Inferior parietal cortex (tissue), 1 donor: ENCODE measurements around the gene SOX10.

Source experiments
- DNase-seq: peaks from one replicate; pipeline ENCODE4 v3.0.0-alpha.2; 2016; ENCODE audit errors: extremely low spot score

SOX10 gene

DNA sequence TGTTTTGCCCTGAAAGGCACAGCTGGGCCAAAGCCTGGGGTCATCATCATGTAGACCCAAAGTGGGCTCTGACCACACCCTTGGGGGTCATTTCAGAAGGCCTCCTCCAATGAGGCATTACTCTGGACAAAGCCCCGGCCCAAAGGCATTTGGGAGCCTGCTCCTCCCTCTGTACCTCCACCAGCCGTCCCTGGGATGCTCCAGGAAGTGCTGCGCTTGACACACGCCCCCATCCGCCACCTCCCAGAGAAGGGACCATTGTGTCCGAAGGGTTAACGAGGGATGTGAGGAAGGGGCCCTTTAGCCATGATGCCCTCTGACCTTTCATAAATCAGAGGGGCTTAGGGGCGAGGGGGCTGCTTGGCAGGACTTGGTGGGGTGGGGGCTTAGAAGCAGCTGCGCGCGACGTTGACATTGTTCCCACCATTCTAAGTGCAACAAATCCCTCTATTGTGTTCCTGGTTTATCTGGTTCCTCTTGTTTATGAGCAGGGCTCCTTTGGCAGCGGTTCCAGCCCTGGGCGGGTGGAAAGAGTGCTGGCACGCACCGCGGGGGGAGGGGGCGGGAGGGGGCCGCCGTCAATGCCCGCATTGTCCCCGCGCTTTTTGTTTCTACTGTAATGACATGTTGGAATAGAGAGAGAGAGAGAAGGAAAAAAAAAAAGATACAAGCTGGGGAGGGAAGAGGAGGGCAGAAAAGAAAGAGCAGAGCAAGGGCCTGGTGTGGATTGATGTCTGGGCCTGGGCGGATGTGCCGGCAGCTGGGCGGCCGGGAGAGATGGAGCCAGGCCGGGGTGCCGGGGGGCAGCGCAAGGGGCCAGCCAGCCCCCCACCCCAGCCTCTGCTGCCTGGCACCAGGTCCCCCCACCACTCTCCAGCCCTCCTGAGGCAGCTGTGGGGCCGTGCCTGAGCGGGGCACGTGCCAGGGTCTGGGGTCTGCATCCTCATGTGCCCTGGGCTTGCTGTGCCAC lies 32.1 kb upstream of the SOX10 start:
- DNase-seq, result peak; percentile 88

DNA sequence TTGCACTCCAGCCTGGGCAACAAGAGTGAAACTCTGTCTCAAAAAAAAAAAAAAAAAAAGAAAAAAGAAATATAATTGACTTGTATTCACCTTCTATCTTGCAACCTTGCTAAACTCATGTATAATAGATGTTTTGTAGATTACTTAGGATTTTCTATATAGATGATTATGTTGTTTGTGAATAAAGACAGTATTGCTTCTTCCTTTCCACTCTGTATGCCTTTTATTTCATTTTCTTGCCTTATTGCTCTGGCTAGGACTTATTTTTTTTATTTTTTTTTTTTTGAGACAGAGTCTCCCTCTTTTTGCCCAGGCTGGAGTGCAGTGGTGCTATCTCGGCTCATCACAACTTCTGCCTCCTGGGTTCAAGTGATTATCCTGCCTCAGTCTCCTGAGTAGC lies 29.7 kb upstream of the SOX10 start:
- DNase-seq, result no peak

DNA sequence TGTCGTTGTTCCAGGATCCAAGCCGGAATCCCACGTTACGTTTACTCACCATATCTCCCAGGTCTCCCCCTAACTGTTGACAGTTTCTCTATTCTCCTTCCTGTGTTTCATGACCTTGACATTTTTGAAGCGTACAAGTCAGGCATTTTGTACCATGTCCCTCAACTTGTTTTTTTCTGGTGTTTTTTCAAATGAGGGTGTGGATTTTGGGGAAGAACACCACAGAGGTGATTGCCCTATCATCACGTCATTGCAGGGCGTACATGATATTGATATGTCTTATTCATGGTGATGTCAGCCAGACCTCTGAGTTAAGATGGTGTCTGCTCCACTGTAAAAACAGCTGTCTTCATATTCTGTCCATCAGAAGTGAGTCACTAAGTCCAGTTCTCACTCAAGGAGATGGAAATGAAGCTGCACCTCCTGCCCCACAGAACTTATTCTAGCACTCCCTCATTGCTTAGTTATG lies 28.3 kb upstream of the SOX10 start:
- DNase-seq, result no peak

DNA sequence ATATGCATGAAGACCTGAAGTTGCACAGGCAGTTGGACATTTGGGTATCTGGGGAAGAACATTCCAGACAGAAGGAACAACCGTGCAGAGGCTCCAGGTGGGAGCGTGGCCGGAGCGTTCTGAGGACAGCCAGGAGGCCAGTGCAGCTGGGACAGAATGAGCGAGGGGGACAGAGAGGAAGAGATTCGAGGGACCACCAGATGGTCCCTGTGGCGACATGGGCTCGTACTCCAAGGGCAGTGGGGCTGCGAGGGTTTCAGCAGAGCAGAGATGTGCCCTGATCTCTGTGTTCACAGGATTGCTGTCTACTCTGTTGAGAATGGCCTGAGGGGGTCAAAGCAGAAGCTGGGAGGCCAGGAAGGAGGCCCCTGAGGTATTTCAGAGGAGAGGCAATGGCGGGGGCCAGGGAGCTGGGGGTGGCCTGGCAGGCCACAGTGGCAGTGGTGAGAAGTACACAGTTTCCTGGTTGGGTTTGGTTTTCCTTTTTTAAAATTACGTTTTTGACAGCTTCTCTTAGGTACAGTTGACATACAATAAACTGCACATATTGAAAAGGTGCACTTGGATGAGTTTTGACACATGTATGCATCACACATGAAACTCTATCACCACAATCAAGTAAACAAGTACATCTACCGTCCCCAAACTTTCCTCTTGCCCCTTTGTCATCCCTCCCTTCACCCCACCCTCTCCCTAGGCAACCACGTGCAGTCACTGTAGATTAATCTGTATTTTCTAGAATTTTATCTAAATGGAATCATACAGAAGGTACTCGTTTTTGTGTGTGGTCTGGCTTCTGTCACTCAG lies 24.8 kb upstream of the SOX10 start:
- DNase-seq, result no peak

DNA sequence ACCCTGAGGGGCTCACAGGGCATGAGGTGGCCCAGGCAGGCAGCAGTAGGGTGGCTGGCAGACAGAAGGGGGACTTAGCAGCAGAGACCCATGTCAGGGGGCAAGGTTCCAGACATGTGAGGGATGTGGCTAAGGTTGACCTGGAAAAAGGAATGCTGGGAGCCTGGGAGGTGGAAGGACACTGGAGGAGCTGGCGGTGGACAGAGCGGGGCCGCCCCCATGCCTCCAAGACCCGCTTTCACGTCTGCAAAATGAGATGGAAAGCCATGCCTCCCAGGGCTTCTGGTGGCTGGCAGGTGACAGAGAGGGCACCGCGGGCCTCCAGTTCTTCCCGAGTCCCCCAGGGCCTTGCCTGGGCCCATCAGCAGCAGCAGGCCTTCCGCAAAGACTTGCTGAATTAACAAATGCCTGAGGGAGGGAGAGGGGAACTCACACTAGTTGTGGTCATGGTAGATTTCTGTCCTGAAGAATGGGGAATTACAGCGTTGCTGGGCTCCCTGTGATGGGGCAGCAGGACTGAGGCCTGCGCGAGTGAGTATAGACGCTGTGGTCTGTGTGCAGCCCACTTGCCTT lies 23.1 kb upstream of the SOX10 start:
- DNase-seq, result no peak

DNA sequence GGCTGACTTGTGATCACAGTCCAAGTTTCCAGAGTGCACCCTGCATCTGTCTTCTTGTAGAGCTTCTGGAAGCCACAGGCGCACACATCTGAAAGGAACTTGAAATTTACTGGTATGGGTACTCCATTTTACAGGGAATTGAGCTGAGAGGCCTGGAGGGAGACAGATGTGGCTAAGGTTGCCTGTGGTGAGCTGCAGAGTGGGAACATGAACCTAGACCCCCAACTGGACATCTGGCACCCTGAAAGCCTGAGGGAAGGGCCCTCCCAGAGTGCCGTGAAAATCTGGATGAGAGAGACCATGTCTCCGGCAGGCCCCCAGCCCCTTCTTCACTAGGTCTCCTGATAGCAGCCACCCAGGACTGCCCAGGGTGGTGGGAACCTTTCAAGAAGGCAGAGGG lies 22.6 kb upstream of the SOX10 start:
- no peak for DNase-seq

DNA sequence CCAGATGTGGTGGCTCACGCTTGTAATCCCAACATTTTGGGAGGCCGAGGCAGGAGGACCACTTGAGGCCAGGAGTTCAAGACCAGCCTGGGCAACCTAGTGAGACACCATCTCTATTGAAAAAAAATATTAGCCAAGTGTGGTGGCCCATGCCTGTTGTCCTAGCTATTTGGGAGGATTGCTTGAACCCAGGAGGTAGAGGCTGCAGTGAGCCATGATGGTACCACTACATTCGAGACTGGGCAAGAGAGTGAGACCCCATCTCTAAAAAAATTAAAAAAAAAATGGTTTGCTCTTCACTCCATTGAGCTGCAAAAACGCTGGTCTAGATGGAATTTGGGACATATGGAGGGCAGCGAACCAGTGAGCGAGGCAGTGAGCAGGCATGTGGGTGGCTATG lies 21.6 kb upstream of the SOX10 start:
- no peak for DNase-seq

DNA sequence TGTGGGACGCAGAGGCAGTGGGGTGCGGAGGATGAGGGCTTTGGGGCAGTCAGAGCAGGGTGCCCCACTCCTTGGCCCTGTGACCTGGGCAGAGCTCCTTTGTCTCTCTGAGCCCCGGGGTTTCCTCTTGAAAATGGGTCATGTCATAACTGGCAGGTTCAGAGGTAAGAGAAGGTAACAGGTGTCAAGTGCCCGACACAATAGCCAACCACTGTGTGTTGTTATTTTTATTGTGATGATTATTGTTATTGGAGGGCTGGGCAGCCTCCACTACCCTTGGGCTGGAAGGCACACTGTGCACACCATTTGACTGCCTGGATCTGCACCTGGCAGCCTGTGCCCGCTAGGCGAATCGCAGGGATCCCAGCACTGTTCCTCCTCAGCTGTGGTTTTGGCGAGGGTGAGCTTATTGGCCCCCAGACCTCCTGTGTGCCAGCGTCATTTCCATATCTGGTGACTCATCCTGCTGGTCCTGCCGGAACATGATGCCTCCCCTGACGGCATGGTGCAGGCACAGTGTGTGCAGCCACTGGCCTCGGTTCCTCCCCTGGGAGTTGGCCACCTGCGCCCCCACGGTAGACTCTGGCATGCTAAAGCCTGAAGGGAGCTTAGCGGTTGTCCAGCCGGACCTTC lies 15.4 kb upstream of the SOX10 start:
- DNase-seq, result no peak

DNA sequence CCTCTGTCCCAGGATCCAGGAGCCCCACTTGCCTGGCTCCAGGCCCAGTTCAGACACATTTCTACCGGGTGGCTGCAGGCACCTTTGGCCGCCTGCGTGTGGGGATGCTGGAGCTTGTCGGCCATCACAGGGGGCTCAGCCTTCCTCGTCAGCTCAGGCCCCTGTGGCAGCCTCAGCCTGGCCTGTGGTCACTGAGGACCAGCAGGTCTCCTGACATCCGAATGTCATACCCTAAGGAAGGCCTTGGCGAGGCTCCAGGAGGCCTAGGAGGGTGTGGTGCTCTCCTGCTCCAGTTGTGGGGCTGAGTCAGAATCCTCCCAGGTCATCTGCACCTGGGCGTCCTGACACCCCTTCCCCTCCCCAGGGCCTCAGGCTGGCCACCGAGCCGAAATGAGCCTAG lies 14.9 kb upstream of the SOX10 start:
- DNase-seq, result no peak

DNA sequence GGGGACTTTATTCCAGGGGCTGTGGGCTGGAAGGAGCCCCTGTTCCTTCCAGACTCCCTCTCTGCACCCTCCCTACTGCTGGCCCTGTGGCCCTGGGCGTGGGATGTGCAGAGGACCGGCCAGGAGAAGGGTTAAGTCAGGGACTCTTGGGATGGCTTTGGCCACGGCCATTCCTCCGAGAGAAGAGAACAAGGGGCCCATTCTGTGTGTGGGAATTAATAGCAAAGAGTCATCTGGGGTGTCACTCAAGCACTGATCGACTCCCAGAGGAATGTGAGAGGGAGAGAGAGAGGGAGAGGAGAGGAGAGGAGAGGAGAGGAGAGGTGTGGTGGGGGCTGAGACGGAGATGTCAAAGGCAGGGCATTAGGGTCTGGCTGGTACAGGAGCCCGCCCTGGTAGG lies 14.2 kb upstream of the SOX10 start:
- DNase-seq, result peak; percentile 43

DNA sequence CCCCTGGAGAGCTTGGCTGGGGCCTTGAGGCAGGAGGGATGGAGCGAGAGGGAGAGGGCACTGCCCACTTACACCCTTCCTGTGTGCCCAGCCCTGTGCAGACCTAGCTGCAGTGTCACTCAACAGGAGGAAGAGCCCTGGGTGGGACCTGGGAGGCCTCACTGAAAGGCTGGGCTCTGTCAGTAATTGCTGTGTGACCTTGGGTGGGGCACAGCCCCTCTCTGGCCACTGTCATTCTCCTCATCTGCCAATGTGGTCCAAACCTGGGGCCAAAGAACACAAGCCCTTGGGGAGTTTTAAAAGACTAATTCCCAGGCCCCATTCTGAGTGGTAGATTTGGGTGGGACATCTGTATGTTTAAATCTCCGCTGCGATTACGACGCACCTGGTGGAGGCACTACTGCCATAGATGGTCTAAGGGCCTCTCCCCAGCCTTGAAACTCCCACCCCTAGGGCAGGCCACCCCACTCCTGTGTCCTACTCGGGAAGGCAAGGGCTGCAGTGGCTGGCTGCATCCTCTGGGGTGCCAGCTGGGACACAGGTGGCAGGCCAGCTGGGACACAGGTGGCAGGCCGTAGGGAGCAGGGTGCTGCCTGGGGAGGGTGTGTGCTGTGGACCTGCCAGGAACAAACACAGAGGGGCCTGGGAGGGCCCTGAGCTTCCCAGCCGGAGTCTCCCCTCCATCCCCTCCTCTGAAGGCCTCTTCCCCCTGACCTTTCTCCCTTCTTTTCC lies 12.3 kb upstream of the SOX10 start:
- DNase-seq, result no peak

DNA sequence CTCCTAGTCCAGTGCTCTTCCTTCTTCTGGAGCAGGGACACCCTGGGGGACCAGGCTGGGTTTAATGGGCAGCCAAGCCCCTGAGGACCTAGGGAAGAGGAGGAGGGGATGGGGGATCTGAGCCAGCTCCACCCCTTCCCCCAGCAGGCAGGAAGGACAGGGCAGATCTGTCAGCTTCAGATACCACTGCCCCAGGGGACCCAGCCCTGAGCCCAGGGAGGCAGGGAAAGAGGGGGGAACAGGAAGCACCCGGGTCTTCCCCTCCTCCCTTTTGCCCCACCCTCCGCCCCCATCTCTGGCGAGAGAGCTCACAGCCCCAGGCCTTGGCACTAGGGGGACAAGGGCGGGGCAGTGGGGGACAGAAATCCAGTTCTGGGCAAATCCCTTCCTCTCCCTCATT lies 11.7 kb upstream of the SOX10 start:
- DNase-seq, result no peak

DNA sequence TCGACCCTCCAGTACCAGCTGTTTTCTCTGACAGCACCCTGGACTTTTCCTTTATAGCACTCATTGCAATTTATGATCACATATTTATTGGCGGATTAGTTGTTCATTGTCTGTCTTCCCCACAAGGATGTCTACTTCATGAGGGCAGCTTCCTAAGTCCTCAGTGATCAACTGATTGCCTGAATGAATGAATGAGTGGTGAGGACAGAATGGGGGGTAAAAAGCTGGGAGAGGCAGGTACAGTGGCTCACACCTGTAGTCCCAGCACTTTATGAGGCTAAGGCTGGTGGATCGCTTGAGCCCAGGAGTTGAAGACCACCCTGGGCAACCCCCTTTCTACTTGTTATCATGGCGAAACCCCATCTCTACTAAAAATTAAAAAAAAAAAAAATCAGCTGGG lies 11.1 kb upstream of the SOX10 start:
- DNase-seq, result no peak

DNA sequence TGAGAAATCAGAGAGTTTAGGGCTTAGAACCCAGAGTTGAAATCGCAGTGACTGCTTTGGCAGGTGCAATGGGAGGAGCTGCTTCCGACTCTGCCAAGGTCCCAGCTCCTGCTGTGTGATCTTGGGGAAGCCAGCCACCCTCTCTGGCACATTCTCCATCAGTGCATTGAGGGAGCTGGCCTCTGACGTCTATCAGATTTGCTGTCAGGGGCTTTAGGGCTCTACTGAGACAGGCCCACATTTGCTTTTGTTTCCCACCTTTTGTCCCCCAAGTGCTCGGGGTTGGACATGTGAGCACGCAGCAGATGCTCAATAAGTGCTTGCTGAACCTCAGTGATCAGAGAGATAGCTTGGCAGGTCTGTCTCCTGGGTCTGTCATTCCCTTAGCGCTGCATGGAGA lies 10.6 kb upstream of the SOX10 start:
- no peak for DNase-seq

DNA sequence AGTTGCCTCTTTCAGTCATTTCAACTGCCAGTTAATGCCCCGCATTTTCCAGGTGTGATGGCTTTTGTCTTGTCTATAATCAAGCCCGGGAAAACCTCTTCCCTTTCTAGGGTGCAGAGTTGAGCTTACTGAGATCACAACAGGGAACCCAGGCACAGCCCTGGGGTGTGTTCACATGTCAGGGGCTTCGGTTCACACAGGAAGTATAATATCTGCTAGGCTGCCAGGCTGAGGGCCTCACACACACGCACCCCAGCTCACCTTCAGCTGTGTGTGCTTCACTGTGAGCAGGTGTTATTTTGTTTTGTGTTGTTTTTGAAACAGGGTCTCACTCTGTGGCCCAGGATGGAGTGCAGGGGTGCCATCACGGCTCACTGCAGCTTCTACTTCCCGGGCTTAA lies 9.7 kb upstream of the SOX10 start:
- DNase-seq, result no peak

DNA sequence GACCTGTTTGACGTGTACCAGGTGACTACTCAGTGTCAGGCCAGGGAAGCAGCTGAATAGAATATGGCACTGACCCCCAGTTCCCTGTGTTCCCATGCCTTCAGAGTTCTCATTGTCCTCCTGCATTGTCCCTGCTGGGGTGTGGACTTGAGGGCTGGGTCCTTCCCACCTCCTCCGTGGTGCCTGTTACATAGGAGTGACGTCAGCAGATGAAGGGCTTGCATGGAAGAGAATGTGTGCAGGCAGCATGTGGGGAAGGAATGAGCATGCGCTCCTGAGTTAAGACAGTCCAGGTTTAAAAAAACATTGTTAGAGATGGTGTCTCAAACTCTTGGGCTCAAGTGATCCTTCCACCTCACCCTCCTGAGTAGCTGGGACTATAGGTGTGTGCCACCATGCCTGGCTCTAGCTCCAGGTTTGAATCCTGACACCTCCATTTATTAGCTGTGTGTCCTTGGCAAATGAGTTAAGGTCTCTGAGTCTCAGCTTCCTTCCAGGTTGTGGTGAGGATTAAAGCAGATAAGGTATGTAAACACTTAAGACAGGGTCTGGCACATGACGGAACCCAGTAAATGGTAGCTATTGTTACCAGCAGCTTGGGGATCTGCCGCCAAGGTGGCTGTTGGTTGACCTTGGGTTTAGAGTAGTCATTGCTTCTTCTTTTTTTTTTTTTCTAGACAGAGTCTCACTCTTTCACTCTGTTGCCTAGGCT lies 7.5 kb upstream of the SOX10 start:
- no peak for DNase-seq

DNA sequence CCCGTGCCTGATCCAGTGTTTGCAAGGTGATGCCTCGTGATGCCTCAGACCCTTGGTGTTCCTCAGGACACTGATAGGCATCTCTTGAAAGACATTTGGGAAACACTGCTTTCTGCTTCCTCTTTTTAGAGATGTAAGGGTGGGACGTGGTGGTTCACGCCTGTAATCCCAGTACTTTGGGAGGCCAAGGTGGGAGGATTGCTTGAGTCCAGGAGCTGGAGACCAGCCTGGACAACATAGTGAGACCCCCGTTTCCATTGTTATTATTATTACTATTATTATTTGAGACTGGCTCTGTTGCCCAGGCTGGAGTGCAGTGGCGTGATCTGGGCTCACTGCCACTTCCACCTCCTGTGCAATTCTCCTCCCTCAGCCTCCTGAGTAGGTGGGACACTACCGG lies 6.5 kb upstream of the SOX10 start:
- no peak for DNase-seq

DNA sequence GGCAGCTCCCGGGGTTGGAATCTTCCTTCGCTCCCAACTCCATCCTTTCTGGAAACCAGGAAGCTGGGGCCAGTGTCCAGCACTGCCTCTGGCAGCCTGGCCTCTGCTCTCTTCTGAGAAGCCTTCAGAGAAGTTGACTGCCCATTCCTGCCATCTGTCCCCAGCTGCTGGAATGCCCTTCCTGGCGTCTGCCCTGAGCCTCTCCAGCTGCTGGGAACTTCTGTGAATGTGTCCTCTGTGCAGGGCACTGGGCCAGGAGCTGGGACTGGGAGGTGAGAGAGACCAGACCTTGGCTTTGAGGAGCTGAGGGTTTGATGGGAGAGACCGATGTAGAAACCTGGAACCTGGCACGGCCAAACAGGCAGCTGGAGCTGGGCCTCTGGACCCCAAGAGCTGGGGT lies 5.9 kb upstream of the SOX10 start:
- DNase-seq, result no peak

DNA sequence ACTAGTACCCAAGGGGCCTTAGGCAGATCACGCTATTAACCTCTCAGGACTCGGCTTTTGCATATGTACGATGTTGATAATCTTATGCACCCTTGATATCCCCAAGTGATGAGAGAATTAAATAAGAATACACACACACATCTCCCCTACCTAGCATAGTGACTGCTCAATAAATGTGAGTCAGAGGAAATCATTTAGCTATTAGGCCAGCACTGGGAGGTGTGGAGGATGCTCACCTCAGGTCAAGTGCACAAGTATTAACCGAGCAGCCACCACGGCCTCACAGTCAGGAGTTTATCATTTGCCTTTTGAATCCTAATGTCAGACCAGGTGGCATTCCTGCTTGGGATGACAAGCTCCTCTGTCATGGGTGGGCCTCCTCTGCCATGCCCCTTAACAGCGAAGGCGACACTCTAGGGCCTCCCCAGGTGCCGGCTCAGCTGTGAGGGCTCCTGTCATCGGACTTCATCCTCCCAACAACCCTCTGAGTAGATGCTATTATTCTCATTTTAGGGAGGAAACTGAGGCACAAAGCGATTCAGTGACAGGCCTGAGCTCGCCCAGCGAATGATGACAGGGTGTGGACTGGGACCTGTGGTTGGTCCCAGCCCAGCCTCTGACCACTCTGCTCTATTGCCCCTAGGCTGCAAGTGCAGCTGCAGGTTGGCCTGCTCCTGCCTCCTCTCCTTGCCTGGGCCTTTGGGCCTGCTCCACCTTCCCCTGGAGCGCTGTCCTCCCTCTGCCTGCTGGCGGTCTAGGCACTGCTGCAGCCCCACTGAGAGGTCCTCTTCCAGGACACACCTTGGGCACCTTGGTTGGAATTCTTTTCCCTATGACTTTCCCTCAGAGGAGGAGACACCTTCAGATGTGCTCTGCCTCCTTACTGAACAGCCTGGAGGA lies 5.0 kb upstream of the SOX10 start:
- DNase-seq, result no peak

DNA sequence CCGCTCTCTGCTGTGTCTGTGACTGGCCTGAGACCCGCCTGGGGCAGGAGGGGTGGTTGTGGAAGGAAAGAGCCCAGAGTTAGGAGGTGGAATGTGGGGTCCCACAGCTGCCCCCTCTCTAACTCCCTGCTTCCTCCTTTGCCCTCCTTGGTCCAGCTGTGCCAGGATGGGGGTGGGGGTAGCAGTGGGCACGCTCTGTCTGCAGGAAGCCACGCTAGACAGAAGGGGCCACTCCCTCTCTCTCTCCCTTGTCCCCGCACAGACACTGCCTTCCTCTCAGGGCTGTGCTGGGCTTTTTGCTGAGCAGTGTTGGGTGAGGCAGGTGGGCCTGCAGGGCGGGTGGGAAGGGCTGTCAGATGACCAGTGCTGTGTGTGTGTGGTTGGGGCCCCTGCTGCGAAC lies 2.0 kb upstream of the SOX10 start:
- no peak for DNase-seq
